Left renal pelvis (tissue), 4 donors: Measurements from ENCODE around the gene CADPS2. TPM values are rescaled to one million over a fixed set of nuclear protein-coding genes. Genes with fewer than 3 reads are reported as not detected.

ENCODE experiments used
- DNase-seq, 4 donors: peaks; one replicate each; pipeline ENCODE4 v3.0.0-alpha.2; 2013; ENCODE audit warnings: low read depth in 4 of 4, low spot score in 3 of 4
- polyA plus RNA-seq, 4 donors: library from polyadenylated mRNA; unstranded; fragments of 120-200 nt; gene quantifications; one replicate each; pipeline ENCODE4 v1.2.1, GENCODE V29; 2013; ENCODE audit not compliant: insufficient read length in 4 of 4

Gene CADPS2
- polyA plus RNA-seq, 4 donors = 42.6 to 124 (median 54.3) TPM

DNA sequence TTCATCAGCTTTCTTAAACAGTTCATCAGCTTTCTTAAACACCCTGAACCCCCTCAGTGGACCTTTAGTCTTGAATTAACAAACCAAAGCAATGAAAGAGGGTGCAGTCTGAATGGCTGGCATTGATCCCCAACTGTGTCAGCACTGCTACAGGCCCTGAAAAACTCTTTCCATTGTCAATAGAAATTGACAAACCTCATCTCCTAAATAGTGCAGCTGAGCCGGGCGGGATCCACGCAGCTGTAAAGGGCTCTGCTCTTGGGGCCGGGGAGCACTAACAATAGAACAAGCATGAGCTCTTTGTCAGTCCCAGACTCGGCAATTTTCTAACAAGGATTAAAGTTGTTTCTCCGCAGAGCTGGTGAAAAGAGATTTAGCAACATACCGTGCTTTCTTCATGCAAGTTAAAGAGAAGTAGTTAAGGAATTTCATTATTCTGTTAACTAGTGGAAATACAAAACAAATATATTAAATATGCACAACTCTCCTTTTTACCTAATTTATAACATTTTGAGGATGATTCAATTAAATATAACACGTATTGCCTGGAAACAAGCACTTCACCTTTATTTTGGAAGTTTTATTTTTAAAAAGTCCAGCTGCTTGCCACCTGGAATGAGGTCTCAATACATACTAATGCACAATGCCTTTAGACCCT lies 557.0 kb downstream of the CADPS2 start:
- no peak for DNase-seq

GRCh38 chr7:122327969-122328368 lies 558.3 kb downstream of the CADPS2 start:
- no peak for DNase-seq

DNA sequence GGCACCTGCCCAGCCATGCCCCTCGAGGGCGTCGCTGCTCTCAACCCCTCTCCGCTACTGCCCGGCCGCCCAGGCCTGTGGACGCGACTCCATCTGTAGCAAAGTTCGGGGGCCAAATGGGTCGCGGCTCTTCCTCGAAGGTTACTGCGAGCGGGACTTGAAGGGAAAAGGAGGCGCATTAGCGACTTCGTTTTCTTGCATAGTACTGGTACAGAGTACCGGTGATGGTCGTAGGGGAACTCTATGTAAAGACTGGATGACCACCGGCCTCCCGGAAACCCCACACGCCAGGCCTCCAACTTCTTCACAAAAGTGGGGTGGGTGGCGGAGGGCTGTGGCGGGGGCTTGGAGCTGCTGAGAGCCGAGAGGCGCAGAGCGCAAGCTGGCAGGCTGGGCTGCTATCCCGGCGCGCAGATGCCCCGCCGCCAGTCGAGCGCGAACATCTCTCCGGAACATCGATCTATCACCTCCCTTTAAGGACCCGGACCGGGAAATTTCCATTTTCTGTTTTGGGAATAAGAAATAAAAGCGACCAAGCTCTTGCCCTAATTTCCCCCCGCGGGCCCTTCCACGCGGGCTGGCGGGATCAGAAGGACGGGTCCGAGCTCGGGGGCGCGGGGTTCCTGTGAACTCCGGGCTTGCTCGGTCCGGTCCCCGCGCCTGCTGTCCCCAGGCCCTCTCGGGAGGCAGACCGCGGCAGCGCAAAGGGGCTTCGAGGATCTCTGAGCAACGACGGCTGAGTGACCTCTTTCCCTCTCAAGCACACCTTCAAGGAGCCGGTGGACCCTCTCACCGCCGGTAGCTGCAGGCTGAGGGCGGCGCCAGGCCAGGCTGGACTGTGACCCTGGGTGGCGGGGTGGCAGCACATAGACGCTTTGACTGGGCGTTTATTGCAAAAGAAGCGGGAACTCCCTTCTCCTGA lies 569.5 kb downstream of the CADPS2 start:
- no peak for DNase-seq

- DNase-seq = no peak
Measured at GRCh38 chr7:122315507-122316466, 570.5 kb downstream of the CADPS2 start.

DNA sequence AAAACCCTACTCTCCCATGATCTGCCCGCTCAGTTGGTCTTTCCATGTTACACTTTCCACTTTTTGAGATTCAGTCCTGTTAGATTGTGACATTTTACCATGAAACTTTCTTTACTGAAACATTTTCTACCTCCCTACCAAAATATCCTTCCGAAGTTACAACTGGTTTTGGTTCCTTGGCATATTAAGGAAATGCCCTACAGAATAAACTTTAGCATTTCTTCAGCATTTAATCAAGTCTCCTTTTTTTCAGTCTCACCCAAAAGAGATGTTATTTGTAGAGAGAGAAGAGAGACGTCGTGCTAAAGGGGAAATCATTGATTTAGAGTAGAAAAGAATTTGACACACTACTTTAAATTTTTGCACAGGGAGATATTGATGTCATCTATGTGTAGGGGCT lies 572.0 kb downstream of the CADPS2 start:
- no peak for DNase-seq

GRCh38 chr7:122312789-122313188 lies 573.5 kb downstream of the CADPS2 start:
- DNase-seq = no peak

DNA sequence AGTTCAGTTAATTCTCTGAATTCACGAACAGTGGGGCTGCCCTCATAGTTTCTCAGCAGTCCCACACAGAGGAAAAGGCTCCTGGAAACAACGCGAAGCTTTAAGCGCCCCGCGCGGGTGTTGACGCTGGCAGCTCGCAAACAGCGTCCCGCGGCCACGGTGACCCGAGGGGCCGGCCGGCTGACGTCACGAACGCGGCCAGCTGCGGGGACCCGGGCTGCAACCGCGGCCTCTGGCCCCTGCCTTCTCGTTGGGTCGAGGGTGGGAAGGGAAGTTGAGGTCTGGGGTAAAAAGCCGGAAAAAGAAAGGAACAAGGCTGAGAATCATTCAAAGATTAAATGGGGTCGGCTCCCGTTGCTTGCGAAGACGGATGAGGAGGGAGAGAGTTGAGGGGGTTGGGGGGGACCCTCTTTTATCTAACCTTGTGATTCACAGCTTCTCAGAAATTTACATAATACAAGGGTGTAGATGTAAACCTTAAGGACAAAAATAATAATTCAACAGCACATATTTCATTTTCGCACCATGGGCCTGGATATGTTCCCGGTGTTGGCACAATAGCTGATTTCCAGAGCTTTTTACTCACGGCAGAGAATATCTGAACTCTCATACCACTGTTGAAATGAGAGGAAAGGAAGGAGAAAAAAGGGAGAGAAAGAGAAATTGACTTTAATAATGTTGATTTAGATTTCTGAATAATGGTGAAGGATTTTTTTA lies 574.4 kb downstream of the CADPS2 start:
- DNase-seq = no peak

DNA sequence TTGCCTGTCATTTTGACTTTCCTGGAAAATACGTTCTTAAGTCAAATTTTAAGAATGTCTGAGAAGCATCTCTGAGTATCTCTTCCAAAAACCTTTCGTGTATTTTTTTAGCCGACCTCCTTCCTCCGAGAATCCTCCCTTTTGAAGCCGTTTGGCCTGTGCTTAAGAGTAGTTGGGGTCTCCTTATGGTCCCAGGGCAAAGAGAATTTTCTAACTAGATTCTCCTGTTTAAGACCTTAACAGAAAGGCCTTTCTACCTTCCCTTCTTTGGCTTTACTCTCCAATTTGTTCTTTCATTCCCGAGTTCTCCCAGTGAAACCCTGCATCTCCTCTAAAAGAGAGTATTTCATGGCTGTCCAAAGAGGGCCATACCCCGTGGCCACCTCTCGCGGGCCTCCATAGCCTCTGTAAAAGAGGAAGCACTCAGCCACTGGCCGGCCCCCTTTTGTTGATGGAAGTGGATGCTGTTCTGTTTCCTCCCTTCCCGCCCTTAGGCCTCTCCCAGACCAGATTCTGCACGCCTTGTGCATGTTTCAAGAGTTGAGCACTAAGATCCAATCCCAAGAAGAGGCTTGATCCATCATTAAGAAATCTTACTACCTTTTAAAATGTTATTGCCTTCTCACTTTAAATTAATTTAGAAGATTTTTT lies 575.1 kb downstream of the CADPS2 start:
- no peak for DNase-seq

- DNase-seq = no peak
Measured at GRCh38 chr7:122310119-122311021, 575.9 kb downstream of the CADPS2 start.

DNA sequence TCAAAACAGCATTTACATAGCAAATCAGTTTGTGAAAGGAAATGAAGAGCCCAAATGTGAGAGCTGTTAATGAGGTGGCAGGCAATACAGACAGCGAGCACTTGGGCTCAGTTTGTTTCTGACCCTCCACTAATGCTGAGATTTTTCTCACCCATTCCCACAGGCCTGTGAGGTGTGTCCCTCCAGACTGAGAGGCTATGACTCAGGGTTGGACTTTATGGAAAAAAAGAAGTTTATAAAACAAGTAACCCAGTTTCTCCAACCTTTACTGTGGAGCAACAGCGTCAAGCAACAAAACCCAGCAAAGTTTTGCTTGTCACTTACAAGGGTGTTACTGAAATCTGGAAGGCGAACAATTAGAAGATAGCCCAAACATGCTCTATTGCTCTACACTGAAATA lies 576.8 kb downstream of the CADPS2 start:
- no peak for DNase-seq

GRCh38 chr7:122307228-122307621 lies 579.0 kb downstream of the CADPS2 start:
- DNase-seq = no peak

- no peak for DNase-seq
Measured at GRCh38 chr7:122306320-122307227, 579.7 kb downstream of the CADPS2 start.

- no peak for DNase-seq
Measured at GRCh38 chr7:122305475-122306319, 580.6 kb downstream of the CADPS2 start.

GRCh38 chr7:122304996-122305421 lies 581.3 kb downstream of the CADPS2 start:
- no peak for DNase-seq

DNA sequence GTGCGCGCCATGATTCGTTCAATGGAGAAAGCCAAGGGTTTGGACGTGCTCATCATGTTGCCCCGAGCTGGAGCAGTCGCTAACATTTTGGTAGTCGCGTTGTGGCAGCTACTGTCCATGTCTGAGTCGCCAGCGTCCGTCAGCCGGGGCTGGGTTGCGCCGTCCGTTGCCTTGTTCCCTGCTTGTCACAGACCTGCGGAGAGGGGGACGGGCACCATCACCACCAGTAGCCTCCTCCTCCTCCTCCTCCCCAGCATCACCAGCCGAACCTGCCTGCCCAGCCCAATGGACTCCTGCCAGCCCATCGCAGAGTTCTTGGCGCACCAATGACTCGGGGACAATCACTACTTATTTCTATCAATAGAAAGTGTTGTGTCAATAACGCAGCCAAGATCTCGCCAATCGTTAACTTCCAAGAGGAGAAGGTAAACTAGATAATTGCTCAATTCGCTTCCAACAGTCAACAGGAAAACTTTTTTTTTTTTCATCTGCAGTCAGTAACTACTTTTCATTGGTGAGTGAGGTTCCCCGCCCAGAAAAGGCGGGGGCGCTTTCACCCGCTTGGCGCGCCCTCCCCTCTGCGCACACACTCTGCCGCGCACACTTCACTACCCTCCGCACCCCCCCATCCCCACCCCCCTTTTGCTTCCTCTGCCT lies 581.8 kb downstream of the CADPS2 start, which contains the start of gene FEZF1:
FEZF1 (minus strand) TSS at position 432 of the 657 bp plus-strand sequence; CDS start at position 119, 313 bp downstream.
- DNase-seq = no peak
